Glomerular visceral epithelial cell (primary cell): ENCODE data around the gene HELQ.
A peak's percentile ranks its signal among the peaks of the same experiment; 100 is the strongest.
"Not testable (repeated sequence)": the region's sequence is repeated elsewhere in the genome, so short reads cannot be mapped to it uniquely, and the experiment has no call there.

Experiments used
- DNase-seq: peaks from one replicate; pipeline ENCODE4 v3.0.0-alpha.2; 2016; ENCODE audit errors: extremely low spot score

The HELQ gene

GRCh38 chr4:83455281-83456183 lies at the start of gene HELQ, which contains the start of gene MRPS18C:
Gene HELQ, minus strand, starts transcription at chr4:83455823. Its CDS starts 130 bp downstream, at chr4:83455693.
Gene MRPS18C, plus strand, starts transcription at chr4:83456058. Its CDS starts 20 bp downstream, at chr4:83456078.
- DNase-seq = peak; percentile 99

GRCh38 chr4:83504996-83505395 lies 49.4 kb upstream of the HELQ start:
- DNase-seq = no peak

GRCh38 chr4:83504503-83504902 lies 48.9 kb upstream of the HELQ start:
- DNase-seq = no peak

GRCh38 chr4:83503974-83504373 lies 48.4 kb upstream of the HELQ start:
- DNase-seq = no peak

GRCh38 chr4:83501671-83502070 lies 46.0 kb upstream of the HELQ start:
- not testable (repeated sequence) for DNase-seq

GRCh38 chr4:83498187-83498586 lies 42.6 kb upstream of the HELQ start:
- no peak for DNase-seq

- DNase-seq = not testable (repeated sequence)
These were observed 40.7 kb upstream of the HELQ start for GRCh38 chr4:83496085-83496917.

- DNase-seq = peak; percentile 21
These were observed 35.3 kb upstream of the HELQ start for GRCh38 chr4:83490876-83491450.

- DNase-seq = no peak
These were observed 34.2 kb upstream of the HELQ start for GRCh38 chr4:83489711-83490326.

- no peak for DNase-seq
These were observed 31.0 kb upstream of the HELQ start for GRCh38 chr4:83486457-83487129.

- peak; percentile 96 for DNase-seq
These were observed 29.2 kb upstream of the HELQ start, which contains the start of gene ABRAXAS1 for GRCh38 chr4:83484500-83485461. Gene ABRAXAS1, minus strand, starts transcription at chr4:83485100. Its CDS starts 28 bp downstream, at chr4:83485072.

- DNase-seq = no peak
These were observed 18.3 kb upstream of the HELQ start for GRCh38 chr4:83473966-83474365.

GRCh38 chr4:83473423-83473822 lies 17.8 kb upstream of the HELQ start:
- DNase-seq = no peak

GRCh38 chr4:83456184-83456501 lies 520 bp upstream of the HELQ start:
- DNase-seq = no peak

- peak; percentile 5 for DNase-seq
These were observed 937 bp downstream of the HELQ start for GRCh38 chr4:83454686-83455085.

GRCh38 chr4:83449009-83449408 lies 6.6 kb downstream of the HELQ start:
- DNase-seq = no peak

GRCh38 chr4:83440899-83441298 lies 14.7 kb downstream of the HELQ start:
- no peak for DNase-seq

- no peak for DNase-seq
These were observed 15.3 kb downstream of the HELQ start for GRCh38 chr4:83440148-83440814.

GRCh38 chr4:83438719-83439118 lies 16.9 kb downstream of the HELQ start:
- no peak for DNase-seq
